GM20000 (cell line): ENCODE data around the gene GSTA3.
"Not testable (repeated sequence)": the region's sequence is repeated elsewhere in the genome, so short reads cannot be mapped to it uniquely, and the experiment has no call there.

Experiments used
- DNase-seq: peaks from one replicate; pipeline ENCODE4 v3.0.0; 2012; ENCODE audit warnings: low spot score
- TF ChIP-seq, protein P1 (sequence below): IDR thresholded peaks from 2 replicates; pipeline ENCODE4 v1.5.1; 2012; ENCODE audit warnings: mild to moderate bottlenecking, control low read depth; ENCODE audit errors: extremely low read depth, missing control alignments

GSTA3 gene

DNA sequence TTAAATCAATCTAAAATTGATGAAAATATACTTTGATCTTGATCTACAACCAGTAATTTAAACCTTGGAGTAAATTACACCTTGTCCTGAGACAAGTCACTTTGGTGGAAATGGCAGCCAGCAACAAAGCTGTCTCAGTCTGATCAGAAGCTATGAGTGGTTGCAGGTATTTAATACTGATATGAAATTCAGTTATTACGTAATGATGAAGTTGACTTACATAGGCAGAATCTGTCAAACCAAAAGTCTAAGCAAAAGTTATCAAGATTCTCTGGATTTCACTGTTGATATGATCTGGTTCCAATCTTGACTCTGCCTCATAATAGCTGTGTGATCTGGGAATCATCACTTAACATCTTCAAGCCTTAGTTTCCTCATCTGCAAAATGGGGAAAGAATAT, 41.3 kb downstream of the GSTA3 start:
- no peak for DNase-seq
- TF ChIP-seq, protein P1, sequence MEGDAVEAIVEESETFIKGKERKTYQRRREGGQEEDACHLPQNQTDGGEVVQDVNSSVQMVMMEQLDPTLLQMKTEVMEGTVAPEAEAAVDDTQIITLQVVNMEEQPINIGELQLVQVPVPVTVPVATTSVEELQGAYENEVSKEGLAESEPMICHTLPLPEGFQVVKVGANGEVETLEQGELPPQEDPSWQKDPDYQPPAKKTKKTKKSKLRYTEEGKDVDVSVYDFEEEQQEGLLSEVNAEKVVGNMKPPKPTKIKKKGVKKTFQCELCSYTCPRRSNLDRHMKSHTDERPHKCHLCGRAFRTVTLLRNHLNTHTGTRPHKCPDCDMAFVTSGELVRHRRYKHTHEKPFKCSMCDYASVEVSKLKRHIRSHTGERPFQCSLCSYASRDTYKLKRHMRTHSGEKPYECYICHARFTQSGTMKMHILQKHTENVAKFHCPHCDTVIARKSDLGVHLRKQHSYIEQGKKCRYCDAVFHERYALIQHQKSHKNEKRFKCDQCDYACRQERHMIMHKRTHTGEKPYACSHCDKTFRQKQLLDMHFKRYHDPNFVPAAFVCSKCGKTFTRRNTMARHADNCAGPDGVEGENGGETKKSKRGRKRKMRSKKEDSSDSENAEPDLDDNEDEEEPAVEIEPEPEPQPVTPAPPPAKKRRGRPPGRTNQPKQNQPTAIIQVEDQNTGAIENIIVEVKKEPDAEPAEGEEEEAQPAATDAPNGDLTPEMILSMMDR: no peak

DNA sequence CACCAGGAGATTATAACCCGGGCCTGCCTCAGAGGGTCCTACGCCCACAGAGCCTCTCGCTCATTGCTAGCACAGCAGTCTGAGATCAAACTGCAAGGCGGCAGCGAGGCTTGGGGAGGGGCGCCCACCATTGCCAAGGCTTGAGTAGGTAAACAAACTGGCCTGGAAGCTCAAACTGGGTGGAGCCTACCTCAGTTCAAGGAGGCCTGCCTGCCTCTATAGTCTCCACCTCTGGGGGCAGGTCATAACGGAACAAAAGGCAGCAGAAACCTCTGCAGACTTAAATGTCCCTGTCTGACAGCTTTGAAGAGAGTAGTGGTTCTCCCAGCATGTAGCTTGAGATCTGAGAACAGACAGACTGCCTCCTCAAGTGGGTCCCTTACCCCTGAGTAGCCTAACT, 48.3 kb downstream of the GSTA3 start:
- DNase-seq: not testable (repeated sequence)

DNA sequence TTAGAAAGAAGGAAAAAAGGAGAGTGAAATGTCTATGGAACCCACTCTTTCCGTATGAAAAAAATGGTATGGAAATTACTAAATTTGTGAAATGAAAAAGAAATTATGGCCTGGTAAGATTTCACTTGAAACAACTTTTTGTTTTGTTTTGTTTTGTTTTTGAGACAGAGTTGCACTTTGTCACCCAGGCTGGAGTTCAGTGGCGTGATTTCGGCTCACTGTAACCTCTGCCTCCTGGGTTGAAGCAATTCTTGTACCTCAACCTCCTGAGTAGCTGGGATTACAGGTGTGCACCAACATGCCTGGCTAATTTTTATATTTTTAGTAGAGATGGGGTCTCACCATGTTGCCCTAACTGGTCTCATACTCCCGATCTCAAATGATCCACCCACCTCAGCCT, 51.1 kb downstream of the GSTA3 start:
- DNase-seq: no peak
- TF ChIP-seq, protein P1: no peak

DNA sequence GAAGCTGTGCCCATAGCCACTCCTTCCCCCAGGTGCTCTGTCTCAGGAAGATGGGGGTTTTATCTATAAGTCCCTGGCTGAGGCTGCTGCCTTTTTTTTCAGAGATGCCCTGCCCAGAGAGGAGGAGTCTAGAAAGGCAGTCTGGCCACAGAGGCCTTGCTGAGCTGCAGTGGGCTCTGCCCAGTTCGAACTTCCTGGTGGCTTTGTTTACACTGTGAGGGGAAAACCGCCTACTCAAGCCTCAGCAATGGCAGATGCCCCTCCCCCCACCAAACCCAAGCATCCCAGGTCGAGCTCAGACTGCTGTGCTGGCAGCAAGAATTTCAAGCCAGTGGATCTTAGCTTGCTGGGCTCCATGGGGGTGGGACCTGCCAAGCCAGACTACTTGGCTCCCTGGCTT, 53.4 kb downstream of the GSTA3 start:
- DNase-seq: not testable (repeated sequence)

DNA sequence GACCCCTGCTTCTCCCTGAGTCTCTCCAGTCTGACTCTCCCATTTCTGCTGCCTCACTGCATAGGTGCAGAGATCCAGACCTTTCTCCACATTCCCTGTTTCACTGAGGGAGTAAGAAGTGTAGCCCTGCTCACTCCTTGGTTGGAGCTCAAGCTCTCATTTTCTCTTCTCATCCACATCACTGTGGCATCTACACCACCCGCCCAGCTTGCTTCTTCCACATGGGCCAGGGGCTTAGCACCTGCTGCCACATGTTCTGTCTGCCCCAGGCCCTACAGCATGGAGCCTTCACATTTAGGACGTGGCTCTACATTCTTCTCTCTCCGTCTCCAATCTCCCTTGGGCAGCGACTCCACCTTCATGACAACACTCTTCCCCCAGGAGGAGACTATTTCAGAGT, 60.4 kb downstream of the GSTA3 start:
- DNase-seq: no peak
- TF ChIP-seq, protein P1: no peak
